Muscle of leg (tissue), 11 donors: Measurements from ENCODE around the gene SUMO4. TPM values are rescaled to one million over a fixed set of nuclear protein-coding genes. Genes with fewer than 3 reads are reported as not detected.

Source experiments
- DNase-seq: peaks from one replicate; pipeline ENCODE4 v3.0.0; 2013
- H3K27ac ChIP-seq: one replicate; pipeline ENCODE4 v1.5.1; 2013; ENCODE audit warnings: mild to moderate bottlenecking, low read length, control low read depth
- H3K27me3 ChIP-seq: one replicate; pipeline ENCODE4 v1.6.1; 2013; ENCODE audit warnings: low read length; ENCODE audit not compliant: control insufficient read depth, insufficient read depth
- H3K36me3 ChIP-seq: one replicate; pipeline ENCODE4 v1.6.1; 2013; ENCODE audit warnings: low read length; ENCODE audit not compliant: control insufficient read depth, insufficient read depth
- H3K4me1 ChIP-seq: one replicate; pipeline ENCODE4 v1.6.1; 2013; ENCODE audit warnings: low read length; ENCODE audit not compliant: control insufficient read depth, insufficient read depth
- H3K4me3 ChIP-seq: one replicate; pipeline ENCODE4 v1.5.1; 2013; ENCODE audit warnings: low read length, control low read depth
- H3K9me3 ChIP-seq: replicated peaks from 2 replicates; pipeline ENCODE4 v1.6.1; 2013; ENCODE audit warnings: low read depth, low read length; ENCODE audit not compliant: control insufficient read depth
- WGBS: methylation state at CpG from one replicate; pipeline ENCODE4 v1.1.5; 2013; ENCODE audit warnings: missing lambda C conversion rate; ENCODE audit not compliant: insufficient coverage; 5-methylcytosine and 5-hydroxymethylcytosine counted together
- polyA plus RNA-seq, 8 donors: library from polyadenylated mRNA; unstranded; fragments of 120-200 nt; gene quantifications; one replicate each; pipeline versions ENCODE4 v1.2.1 to v1.2.3, GENCODE V29; 2013; ENCODE audit warnings: inconsistent platforms in 1 of 8, low replicate concordance in 1 of 8; ENCODE audit not compliant: insufficient read length in 8 of 8, insufficient read depth in 1 of 8
- total RNA-seq: library from RNA; stranded (reverse); fragments of 120-200 nt; gene quantifications from one replicate; pipeline ENCODE4 v1.2.4, GENCODE V29; 2013

Gene SUMO4
- total and polyA plus RNA-seq, 9 donors, result 0.19 to 2.2 (median 0.29) TPM

GRCh38 chr6:149366267-149366921, 33.7 kb upstream of the SUMO4 start:
- no peak for DNase-seq
- Histone ChIP-seq H3K36me3 (peaks cover 7% of the 10 kb centered on the region), H3K27ac (no peak overlapping the region), H3K4me3 (no peak overlapping the region), H3K4me1 (no peaks in the 10 kb centered on the region), H3K27me3 (no peaks in the 10 kb centered on the region), H3K9me3 (no peaks in the 10 kb centered on the region)
- WGBS, result no CpG with 5 or more reads among the region's 4 CpGs

GRCh38 chr6:149368065-149368464, 32.0 kb upstream of the SUMO4 start:
- WGBS, result no CpG with 5 or more reads among the region's 1 CpG
- H3K4me3 ChIP-seq, result no peak overlapping the region
- H3K27ac ChIP-seq, result no peak overlapping the region
- peaks cover 7% of the 10 kb centered on the region for H3K36me3 ChIP-seq
- no peaks in the 10 kb centered on the region for H3K4me1 ChIP-seq
- no peaks in the 10 kb centered on the region for H3K9me3 ChIP-seq
- H3K27me3 ChIP-seq, result no peaks in the 10 kb centered on the region
- DNase-seq, result no peak

GRCh38 chr6:149371154-149371553, 28.9 kb upstream of the SUMO4 start:
- Histone ChIP-seq H3K27ac (no peak overlapping the region), H3K27me3 (no peaks in the 10 kb centered on the region), H3K4me3 (no peak overlapping the region), H3K9me3 (no peaks in the 10 kb centered on the region), H3K36me3 (peaks cover 12% of the 10 kb centered on the region), H3K4me1 (no peaks in the 10 kb centered on the region)
- DNase-seq, result no peak

- H3K27me3 ChIP-seq, result no peaks in the 10 kb centered on the region
- no peak for DNase-seq
- H3K27ac ChIP-seq, result no peak overlapping the region
- H3K4me1 ChIP-seq, result no peaks in the 10 kb centered on the region
- H3K9me3 ChIP-seq, result no peaks in the 10 kb centered on the region
- no peak overlapping the region for H3K4me3 ChIP-seq
- peaks cover 12% of the 10 kb centered on the region for H3K36me3 ChIP-seq
- whole genome bisulfite sequencing, result no CpG with 5 or more reads among the region's 2 CpGs
These were observed 28.0 kb upstream of the SUMO4 start for GRCh38 chr6:149372062-149372461.

GRCh38 chr6:149373511-149373910, 26.6 kb upstream of the SUMO4 start:
- DNase-seq, result peak; percentile 38
- Histone ChIP-seq H3K36me3 (peaks cover 20% of the 10 kb centered on the region), H3K27me3 (no peaks in the 10 kb centered on the region), H3K9me3 (no peaks in the 10 kb centered on the region), H3K4me3 (no peak overlapping the region), H3K4me1 (no peaks in the 10 kb centered on the region), H3K27ac (no peak overlapping the region)
- no CpG with 5 or more reads among the region's 2 CpGs for WGBS

- H3K4me3 ChIP-seq, result no peak overlapping the region
- WGBS, result 100% methylated on average over 2 of the region's 3 CpGs
These were observed 20.1 kb upstream of the SUMO4 start for GRCh38 chr6:149379977-149380376.

GRCh38 chr6:149380523-149380922, 19.5 kb upstream of the SUMO4 start:
- H3K27ac ChIP-seq, result no peak overlapping the region
- H3K36me3 ChIP-seq, result peaks cover 32% of the 10 kb centered on the region
- H3K4me1 ChIP-seq, result no peaks in the 10 kb centered on the region
- no peak for DNase-seq
- H3K4me3 ChIP-seq, result no peak overlapping the region
- no peaks in the 10 kb centered on the region for H3K27me3 ChIP-seq
- no peaks in the 10 kb centered on the region for H3K9me3 ChIP-seq

More at GRCh38 chr6:149379977-149380376, 20.1 kb upstream of the SUMO4 start:
- Histone ChIP-seq H3K27me3 (no peaks in the 10 kb centered on the region), H3K36me3 (peaks cover 32% of the 10 kb centered on the region), H3K9me3 (no peaks in the 10 kb centered on the region), H3K4me1 (no peaks in the 10 kb centered on the region), H3K27ac (no peak overlapping the region)
- no peak for DNase-seq

GRCh38 chr6:149383371-149383770, 16.7 kb upstream of the SUMO4 start:
- no peak overlapping the region for H3K4me3 ChIP-seq
- H3K27ac ChIP-seq, result no peak overlapping the region
- peaks cover 26% of the 10 kb centered on the region for H3K36me3 ChIP-seq
- no peaks in the 10 kb centered on the region for H3K4me1 ChIP-seq
- DNase-seq, result no peak
- WGBS, result 95% methylated on average over 3 of the region's 4 CpGs
- H3K27me3 ChIP-seq, result no peaks in the 10 kb centered on the region
- no peaks in the 10 kb centered on the region for H3K9me3 ChIP-seq

- Histone ChIP-seq H3K27me3 (no peaks in the 10 kb centered on the region), H3K36me3 (peaks cover 17% of the 10 kb centered on the region), H3K4me3 (no peak overlapping the region), H3K27ac (no peak overlapping the region), H3K9me3 (no peaks in the 10 kb centered on the region), H3K4me1 (no peaks in the 10 kb centered on the region)
- peak; percentile 29 for DNase-seq
These were observed 15.6 kb upstream of the SUMO4 start for GRCh38 chr6:149384464-149384863.

- DNase-seq, result no peak
- Histone ChIP-seq H3K27ac (no peak overlapping the region), H3K36me3 (peaks cover 9% of the 10 kb centered on the region), H3K27me3 (no peaks in the 10 kb centered on the region), H3K4me3 (no peak overlapping the region), H3K4me1 (no peaks in the 10 kb centered on the region), H3K9me3 (no peaks in the 10 kb centered on the region)
- WGBS, result 100% methylated on average over 1 of the region's 5 CpGs
These were observed 13.9 kb upstream of the SUMO4 start for GRCh38 chr6:149385998-149386646.
